DND-41 (cell line): ENCODE results near the gene ZNF22.

Experiments
- EZH2 ChIP-seq: IDR thresholded peaks from 3 replicates; pipeline ENCODE4 v1.6.1; 2012; ENCODE audit warnings: borderline replicate concordance, low read depth, mild to moderate bottlenecking, moderate library complexity, low read length, inconsistent platforms; ENCODE audit not compliant: severe bottlenecking
- TF ChIP-seq, protein P1 (sequence below): IDR thresholded peaks from 2 replicates; pipeline ENCODE4 v1.5.1; 2012; ENCODE audit warnings: borderline replicate concordance, low read length, moderate library complexity, mild to moderate bottlenecking; ENCODE audit not compliant: poor library complexity, severe bottlenecking; ENCODE audit errors: extremely low read depth

DNA sequence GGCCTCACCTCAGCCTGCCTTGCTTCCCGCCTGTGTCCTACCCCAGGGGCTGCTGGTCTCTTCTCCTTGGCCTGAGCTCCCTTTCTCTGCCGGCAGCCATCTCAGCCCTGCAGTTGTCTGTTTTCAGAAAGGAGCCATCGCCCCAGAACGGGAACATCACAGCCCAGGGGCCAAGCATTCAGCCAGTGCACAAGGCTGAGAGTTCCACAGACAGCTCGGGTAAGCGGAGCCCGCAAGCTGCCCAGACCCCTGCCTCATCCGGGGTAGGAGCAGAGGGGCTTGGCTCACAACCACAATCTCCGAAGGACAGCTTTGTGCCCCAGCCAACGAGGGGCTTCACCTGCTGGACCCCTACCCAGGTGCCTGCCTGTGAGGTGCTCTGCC lies 16.8 kb upstream of the ZNF22 start:
- TF ChIP-seq, protein P1, sequence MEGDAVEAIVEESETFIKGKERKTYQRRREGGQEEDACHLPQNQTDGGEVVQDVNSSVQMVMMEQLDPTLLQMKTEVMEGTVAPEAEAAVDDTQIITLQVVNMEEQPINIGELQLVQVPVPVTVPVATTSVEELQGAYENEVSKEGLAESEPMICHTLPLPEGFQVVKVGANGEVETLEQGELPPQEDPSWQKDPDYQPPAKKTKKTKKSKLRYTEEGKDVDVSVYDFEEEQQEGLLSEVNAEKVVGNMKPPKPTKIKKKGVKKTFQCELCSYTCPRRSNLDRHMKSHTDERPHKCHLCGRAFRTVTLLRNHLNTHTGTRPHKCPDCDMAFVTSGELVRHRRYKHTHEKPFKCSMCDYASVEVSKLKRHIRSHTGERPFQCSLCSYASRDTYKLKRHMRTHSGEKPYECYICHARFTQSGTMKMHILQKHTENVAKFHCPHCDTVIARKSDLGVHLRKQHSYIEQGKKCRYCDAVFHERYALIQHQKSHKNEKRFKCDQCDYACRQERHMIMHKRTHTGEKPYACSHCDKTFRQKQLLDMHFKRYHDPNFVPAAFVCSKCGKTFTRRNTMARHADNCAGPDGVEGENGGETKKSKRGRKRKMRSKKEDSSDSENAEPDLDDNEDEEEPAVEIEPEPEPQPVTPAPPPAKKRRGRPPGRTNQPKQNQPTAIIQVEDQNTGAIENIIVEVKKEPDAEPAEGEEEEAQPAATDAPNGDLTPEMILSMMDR, result no peak
- TF ChIP-seq EZH2, result no peak
